A673 (cell line): ENCODE data around the gene DAPK2. TPM values are rescaled to one million over a fixed set of nuclear protein-coding genes. Genes with fewer than 3 reads are reported as not detected.

Source experiments
- BruUV-seq: library from RNA; stranded (reverse); fragments of 400-500 nt; replicated peaks from 2 replicates; lab custom pipeline; 2021; lab: Mats Ljungman, UMichigan
- CTCF ChIA-PET: fragments of 300-600 bp; sonication (Branson Sonifier 250); formaldehyde crosslinking; loops from one replicate; lab custom pipeline; 2022; ENCODE audit warnings: antibody characterized with exemption; lab: Charles Lee
- POLR2A ChIA-PET: fragments of 300-600 bp; sonication (Branson Sonifier 250); formaldehyde crosslinking; loops from one replicate; lab custom pipeline; 2022; ENCODE audit warnings: antibody characterized with exemption; ENCODE audit not compliant: low non-redundant PET; lab: Charles Lee
- DNase-seq: peaks from one replicate; pipeline ENCODE4 v3.0.0-alpha.2; 2015; ENCODE audit warnings: low spot score
- H3K27ac ChIP-seq: fragments of 200-600 bp; sonication (generic); 2 replicates; pipeline ENCODE4 v1.5.1; 2016; ENCODE audit warnings: mixed run types, low read depth, mild to moderate bottlenecking, mixed read lengths, antibody characterized with exemption, low read length; ENCODE audit not compliant: poor library complexity, severe bottlenecking
- H3K27me3 ChIP-seq: fragments of 200-600 bp; sonication (generic); replicated peaks from 2 replicates; pipeline ENCODE4 v1.6.1; 2017; ENCODE audit warnings: mixed run types, low read depth, mild to moderate bottlenecking, mixed read lengths, antibody characterized with exemption, low read length; ENCODE audit not compliant: insufficient read depth, poor library complexity
- H3K36me3 ChIP-seq: fragments of 200-600 bp; sonication (generic); 2 replicates; pipeline ENCODE4 v1.6.1; 2016; ENCODE audit warnings: mixed run types, mild to moderate bottlenecking, mixed read lengths, antibody characterized with exemption, low read length; ENCODE audit not compliant: insufficient read depth, poor library complexity, severe bottlenecking
- H3K4me1 ChIP-seq: fragments of 200-600 bp; sonication (generic); 2 replicates; pipeline ENCODE4 v1.6.1; 2017; ENCODE audit warnings: mixed run types, mild to moderate bottlenecking, mixed read lengths, antibody characterized with exemption, low read length; ENCODE audit not compliant: insufficient read depth, poor library complexity, severe bottlenecking
- H3K4me3 ChIP-seq: fragments of 200-600 bp; sonication (generic); 2 replicates; pipeline ENCODE4 v1.5.1; 2016; ENCODE audit warnings: low read depth, mixed run types, mild to moderate bottlenecking, mixed read lengths, low read length; ENCODE audit not compliant: poor library complexity, severe bottlenecking
- H3K9me3 ChIP-seq: fragments of 200-600 bp; sonication (generic); 2 replicates; pipeline ENCODE4 v1.6.1; 2016; ENCODE audit warnings: mixed run types, low read depth, mild to moderate bottlenecking, mixed read lengths, antibody characterized with exemption, low read length; ENCODE audit not compliant: poor library complexity, severe bottlenecking
- EZH2 ChIP-seq: fragments of 200-600 bp; sonication (generic); IDR thresholded peaks from 2 replicates; pipeline ENCODE4 v1.6.1; 2017; ENCODE audit warnings: borderline replicate concordance, low read depth, mild to moderate bottlenecking, mixed read lengths, antibody characterized with exemption, low read length; ENCODE audit not compliant: poor library complexity, severe bottlenecking
- intact Hi-C: fragments of 100-400 bp; cut with micrococcal nuclease; formaldehyde crosslinking; loops from one replicate; pipeline ENCODE4 v1.10.0; 2022; ENCODE audit not compliant: unreplicated experiment
- total RNA-seq: library from RNA; stranded (reverse); gene quantifications from 2 replicates; pipeline ENCODE4 v1.2.3, GENCODE V29; 2021
- TF ChIP-seq, protein P1 (sequence below): fragments of 300-800, 200-600 bp; sonication (generic); conservative IDR thresholded peaks from 2 replicates; pipeline ENCODE4 v1.5.1; 2017; ENCODE audit warnings: low read depth, mild to moderate bottlenecking, antibody characterized with exemption, low read length, moderate library complexity, mixed read lengths

DAPK2 gene
- total RNA-seq, 1 experiment from 2014 or later: 19.2 TPM

DNA sequence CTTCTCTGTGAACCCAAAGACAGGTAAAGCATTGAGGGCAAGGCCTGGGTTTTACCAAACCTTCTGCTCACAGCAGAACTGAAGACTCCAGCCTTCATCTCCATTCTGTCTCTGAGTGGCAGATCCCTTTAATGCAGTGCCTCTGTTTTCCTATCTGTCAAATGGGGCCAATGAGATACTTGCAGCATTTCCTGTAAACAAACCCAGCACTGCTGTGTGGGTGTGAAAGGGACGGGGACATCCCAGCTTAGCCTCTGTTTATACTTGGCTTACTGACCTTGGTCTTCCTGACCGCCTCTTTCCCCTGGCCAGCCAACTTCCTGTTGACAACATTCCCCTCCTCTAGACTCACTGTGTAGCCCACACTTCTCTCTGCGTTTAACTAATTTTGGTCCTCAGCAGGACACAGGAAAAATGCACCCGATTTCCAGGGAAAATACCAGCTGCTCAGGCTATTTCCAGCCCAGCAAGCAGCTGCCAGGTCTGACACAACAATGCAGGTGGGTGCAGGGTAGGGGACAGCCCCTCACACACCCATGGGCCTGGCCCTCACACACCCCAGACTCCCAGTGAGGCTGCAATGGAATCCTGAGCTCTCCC lies 106.7 kb downstream of the DAPK2 start:
- BruUV-seq: no TSS peak
- Histone ChIP-seq H3K27me3 (no peaks in the 10 kb centered on the region), H3K9me3 (no peaks in the 10 kb centered on the region), H3K36me3 (no peaks in the 10 kb centered on the region), H3K4me1 (peaks cover 10% of the 10 kb centered on the region), H3K4me3 (no peak overlapping the region), H3K27ac (no peak overlapping the region)
- POLR2A ChIA-PET: no interaction called here
- TF ChIP-seq, protein P1, sequence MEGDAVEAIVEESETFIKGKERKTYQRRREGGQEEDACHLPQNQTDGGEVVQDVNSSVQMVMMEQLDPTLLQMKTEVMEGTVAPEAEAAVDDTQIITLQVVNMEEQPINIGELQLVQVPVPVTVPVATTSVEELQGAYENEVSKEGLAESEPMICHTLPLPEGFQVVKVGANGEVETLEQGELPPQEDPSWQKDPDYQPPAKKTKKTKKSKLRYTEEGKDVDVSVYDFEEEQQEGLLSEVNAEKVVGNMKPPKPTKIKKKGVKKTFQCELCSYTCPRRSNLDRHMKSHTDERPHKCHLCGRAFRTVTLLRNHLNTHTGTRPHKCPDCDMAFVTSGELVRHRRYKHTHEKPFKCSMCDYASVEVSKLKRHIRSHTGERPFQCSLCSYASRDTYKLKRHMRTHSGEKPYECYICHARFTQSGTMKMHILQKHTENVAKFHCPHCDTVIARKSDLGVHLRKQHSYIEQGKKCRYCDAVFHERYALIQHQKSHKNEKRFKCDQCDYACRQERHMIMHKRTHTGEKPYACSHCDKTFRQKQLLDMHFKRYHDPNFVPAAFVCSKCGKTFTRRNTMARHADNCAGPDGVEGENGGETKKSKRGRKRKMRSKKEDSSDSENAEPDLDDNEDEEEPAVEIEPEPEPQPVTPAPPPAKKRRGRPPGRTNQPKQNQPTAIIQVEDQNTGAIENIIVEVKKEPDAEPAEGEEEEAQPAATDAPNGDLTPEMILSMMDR: no peak
- no peak for TF ChIP-seq EZH2
- CTCF ChIA-PET: no interaction called here
- DNase-seq: no peak
- intact Hi-C loops: loop anchor here (10.0 kb wide), 1 partner anchor 105 kb away; the partner anchor contains the start of gene DAPK2

DNA sequence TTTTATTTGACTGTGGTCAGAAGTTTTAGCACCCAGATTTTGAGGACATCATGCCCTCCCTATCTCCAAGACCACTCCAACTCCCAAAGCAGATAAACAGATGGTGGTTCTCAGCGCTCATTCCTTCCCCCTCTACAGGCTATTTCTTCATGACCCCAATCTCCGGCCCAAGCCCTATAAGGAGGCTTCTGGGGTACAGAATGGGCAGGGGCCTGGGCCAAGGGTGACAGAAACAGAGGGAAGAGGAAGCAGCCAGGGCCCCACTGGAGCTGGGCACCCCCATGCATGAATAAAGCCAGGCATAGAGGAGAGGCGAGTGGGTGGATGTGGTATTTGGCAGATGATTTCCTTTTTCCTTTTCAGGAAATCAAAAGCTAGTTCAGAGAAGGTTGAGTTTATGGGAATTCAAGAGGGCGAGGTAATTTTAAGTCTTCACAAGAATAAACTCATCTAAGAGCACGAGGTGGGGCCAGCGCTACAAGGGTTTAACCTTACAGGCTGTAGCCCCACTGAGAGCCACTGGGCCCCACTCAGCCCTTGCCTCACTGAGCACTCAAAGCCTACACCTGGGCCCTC lies 107.7 kb downstream of the DAPK2 start:
- Histone ChIP-seq H3K36me3 (no peaks in the 10 kb centered on the region), H3K27ac (no peak overlapping the region), H3K4me3 (no peak overlapping the region), H3K4me1 (peaks cover 10% of the 10 kb centered on the region), H3K9me3 (no peaks in the 10 kb centered on the region), H3K27me3 (no peaks in the 10 kb centered on the region)
- DNase-seq: peak; percentile 33
- ChIA-PET POLR2A (no interaction called here), CTCF (no interaction called here)
- intact Hi-C loops: no loop called here
- BruUV-seq: no TSS peak
- TF ChIP-seq, protein P1: no peak

DNA sequence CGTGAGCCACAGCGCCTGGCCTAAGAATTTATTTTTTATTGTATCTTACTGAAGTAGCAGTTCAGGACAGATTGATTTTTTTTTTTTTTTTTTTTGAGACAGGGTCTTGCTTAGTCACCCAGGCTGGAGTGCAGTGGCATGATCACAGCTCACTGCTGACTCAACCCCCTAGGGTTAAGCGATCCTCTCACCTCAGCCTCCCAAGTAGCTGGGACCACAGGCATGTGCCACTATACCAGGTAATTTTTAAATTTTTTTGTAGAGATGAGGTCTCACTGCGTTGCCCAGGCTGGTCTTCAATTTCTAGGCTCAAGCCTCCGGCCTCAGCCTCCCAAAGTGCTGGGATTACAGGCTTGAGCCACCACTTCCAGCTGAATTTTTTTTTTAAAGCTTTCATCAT lies 112.8 kb downstream of the DAPK2 start:
- H3K36me3 ChIP-seq: no peaks in the 10 kb centered on the region
- H3K4me1 ChIP-seq: peaks cover 2% of the 10 kb centered on the region
- no peaks in the 10 kb centered on the region for H3K9me3 ChIP-seq
- H3K27ac ChIP-seq: no peak overlapping the region
- no peak for TF ChIP-seq EZH2
- TF ChIP-seq, protein P1: no peak
- H3K27me3 ChIP-seq: no peaks in the 10 kb centered on the region
- CTCF ChIA-PET: interaction anchor here (0.7 kb wide), 1 partner anchor 160 kb away, joined by 7 read pairs; the partner anchor contains the start of gene CIAO2A
- no peak overlapping the region for H3K4me3 ChIP-seq
- no TSS peak for BruUV-seq
- POLR2A ChIA-PET: no interaction called here
- no peak for DNase-seq
- intact Hi-C loops: no loop called here
